OCI-LY3 (cell line): ENCODE measurements around the gene BACH2.

Experiments
- EZH2phosphoT487 ChIP-seq: fragments of 200-600 bp; shearing (Covaris generic); IDR thresholded peaks from 2 replicates; pipeline ENCODE4 v1.6.1; 2018; ENCODE audit warnings: antibody characterized with exemption, mixed run types, low read depth
- TF ChIP-seq, protein P1 (sequence below): fragments of 200-600, 300-600 bp; sonication (generic); IDR thresholded peaks from 2 replicates; pipeline ENCODE4 v1.5.1; 2014; ENCODE audit warnings: antibody characterized with exemption, low read length, low read depth

DNA sequence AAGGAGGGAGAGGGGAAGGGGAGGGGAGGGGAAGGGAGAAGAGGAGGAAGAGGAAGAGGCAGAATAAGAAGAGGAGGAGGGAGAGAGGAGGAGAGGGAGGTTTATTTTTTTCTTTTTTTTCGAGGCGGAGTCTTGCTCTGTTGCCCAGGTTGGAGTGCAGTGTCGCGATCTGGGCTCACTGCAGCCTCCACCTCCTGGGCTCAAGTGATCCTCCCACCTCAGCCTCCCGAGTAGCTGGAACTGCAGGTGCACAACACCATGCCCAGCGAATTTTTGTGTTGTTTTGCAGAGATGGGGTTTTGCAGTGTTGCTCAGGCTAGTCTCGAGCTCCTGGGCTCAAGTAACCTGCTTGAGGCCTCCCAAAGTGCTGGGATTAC lies 408.5 kb downstream of the BACH2 start:
- TF ChIP-seq, protein P1, sequence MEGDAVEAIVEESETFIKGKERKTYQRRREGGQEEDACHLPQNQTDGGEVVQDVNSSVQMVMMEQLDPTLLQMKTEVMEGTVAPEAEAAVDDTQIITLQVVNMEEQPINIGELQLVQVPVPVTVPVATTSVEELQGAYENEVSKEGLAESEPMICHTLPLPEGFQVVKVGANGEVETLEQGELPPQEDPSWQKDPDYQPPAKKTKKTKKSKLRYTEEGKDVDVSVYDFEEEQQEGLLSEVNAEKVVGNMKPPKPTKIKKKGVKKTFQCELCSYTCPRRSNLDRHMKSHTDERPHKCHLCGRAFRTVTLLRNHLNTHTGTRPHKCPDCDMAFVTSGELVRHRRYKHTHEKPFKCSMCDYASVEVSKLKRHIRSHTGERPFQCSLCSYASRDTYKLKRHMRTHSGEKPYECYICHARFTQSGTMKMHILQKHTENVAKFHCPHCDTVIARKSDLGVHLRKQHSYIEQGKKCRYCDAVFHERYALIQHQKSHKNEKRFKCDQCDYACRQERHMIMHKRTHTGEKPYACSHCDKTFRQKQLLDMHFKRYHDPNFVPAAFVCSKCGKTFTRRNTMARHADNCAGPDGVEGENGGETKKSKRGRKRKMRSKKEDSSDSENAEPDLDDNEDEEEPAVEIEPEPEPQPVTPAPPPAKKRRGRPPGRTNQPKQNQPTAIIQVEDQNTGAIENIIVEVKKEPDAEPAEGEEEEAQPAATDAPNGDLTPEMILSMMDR: no peak
- TF ChIP-seq EZH2phosphoT487: no peak
